Mesenchymal stem cell (in vitro differentiated cells and primary cell): ENCODE data around the gene ECHS1.
"Not testable (repeated sequence)": the region's sequence is repeated elsewhere in the genome, so short reads cannot be mapped to it uniquely, and the experiment has no call there.

ENCODE experiments used
- DNase-seq: peaks from one replicate; pipeline ENCODE4 v3.0.0-alpha.2; 2013
- H2AFZ ChIP-seq: one replicate; pipeline ENCODE4 v1.6.1; 2013; ENCODE audit warnings: low read depth, mild to moderate bottlenecking, control low read depth, inconsistent platforms, low read length, moderate library complexity
- H2AK5ac ChIP-seq: 2 replicates; pipeline ENCODE4 v1.6.1; 2013; ENCODE audit warnings: low read length, moderate library complexity, mild to moderate bottlenecking, inconsistent platforms; ENCODE audit not compliant: severe bottlenecking
- H2BK120ac ChIP-seq: one replicate; pipeline ENCODE4 v1.6.1; 2013; ENCODE audit warnings: low read depth, mild to moderate bottlenecking, inconsistent platforms, low read length, moderate library complexity
- H2BK12ac ChIP-seq, 2 experiments: one replicate each; pipeline ENCODE4 v1.6.1; 2013; ENCODE audit warnings: inconsistent platforms in 2 of 2, low read length in 2 of 2, mild to moderate bottlenecking in 2 of 2, moderate library complexity in 2 of 2, control low read depth in 1 of 2
- H2BK15ac ChIP-seq: one replicate; pipeline ENCODE4 v1.6.1; 2013; ENCODE audit warnings: mild to moderate bottlenecking, low read depth, inconsistent platforms; ENCODE audit not compliant: poor library complexity, severe bottlenecking
- H2BK5ac ChIP-seq: 2 replicates; pipeline ENCODE4 v1.6.1; 2013; ENCODE audit warnings: low read depth, mild to moderate bottlenecking, low read length, control low read depth, inconsistent platforms; ENCODE audit not compliant: poor library complexity, severe bottlenecking
- H3K14ac ChIP-seq, 2 experiments: one replicate each; pipeline ENCODE4 v1.6.1; 2013; ENCODE audit warnings: inconsistent platforms in 2 of 2, low read length in 2 of 2, control low read depth in 1 of 2, mild to moderate bottlenecking in 1 of 2, moderate library complexity in 1 of 2
- H3K18ac ChIP-seq, 2 experiments: one replicate each; pipeline ENCODE4 v1.6.1; 2013; ENCODE audit warnings: inconsistent platforms in 2 of 2, low read length in 2 of 2, control low read depth in 1 of 2, low read depth in 1 of 2, mild to moderate bottlenecking in 1 of 2
- H3K23ac ChIP-seq, 2 experiments: one replicate each; pipeline ENCODE4 v1.6.1; 2013; ENCODE audit warnings: inconsistent platforms in 2 of 2, low read length in 2 of 2, mild to moderate bottlenecking in 2 of 2, moderate library complexity in 2 of 2, control low read depth in 1 of 2
- H3K27ac ChIP-seq: 2 replicates; pipeline ENCODE4 v1.5.1; 2013; ENCODE audit warnings: mild to moderate bottlenecking, moderate library complexity, low read length, control low read depth, inconsistent platforms; ENCODE audit not compliant: poor library complexity, severe bottlenecking
- H3K27me3 ChIP-seq, 2 experiments: 2 replicates each; pipeline versions ENCODE4 v1.6.1 to v1.7.0; 2013; ENCODE audit warnings: low read length in 2 of 2, mild to moderate bottlenecking in 2 of 2, moderate library complexity in 2 of 2, control low read depth in 1 of 2, inconsistent platforms in 1 of 2; ENCODE audit not compliant: control insufficient read depth in 1 of 2, insufficient read depth in 1 of 2
- H3K36me3 ChIP-seq, 2 experiments: 2 replicates each; pipeline versions ENCODE4 v1.6.1 to v1.7.0; 2013; ENCODE audit warnings: low read length in 2 of 2, control low read depth in 1 of 2, inconsistent platforms in 1 of 2, low read depth in 1 of 2, mild to moderate bottlenecking in 1 of 2; ENCODE audit not compliant: insufficient read depth in 2 of 2, control insufficient read depth in 1 of 2
- H3K4ac ChIP-seq, 2 experiments: one replicate each; pipeline ENCODE4 v1.6.1; 2013; ENCODE audit warnings: inconsistent platforms in 2 of 2, low read length in 2 of 2, mild to moderate bottlenecking in 2 of 2, moderate library complexity in 2 of 2, control low read depth in 1 of 2, low read depth in 1 of 2
- H3K4me1 ChIP-seq: 2 replicates; pipeline ENCODE4 v1.6.1; 2013; ENCODE audit warnings: low read depth, low read length, control low read depth; ENCODE audit not compliant: control insufficient read depth, insufficient read depth
- H3K4me2 ChIP-seq: 2 replicates; pipeline ENCODE4 v1.6.1; 2013; ENCODE audit warnings: low read length, mild to moderate bottlenecking, inconsistent platforms; ENCODE audit not compliant: poor library complexity, severe bottlenecking
- H3K4me3 ChIP-seq, 2 experiments: 2 replicates each; pipeline versions ENCODE4 v1.5.1 to v1.7.0; 2013; ENCODE audit warnings: low read length in 2 of 2, mild to moderate bottlenecking in 2 of 2, control low read depth in 1 of 2, low read depth in 1 of 2; ENCODE audit not compliant: insufficient read depth in 1 of 2
- H3K79me1 ChIP-seq: replicated peaks from 2 replicates; pipeline ENCODE4 v1.6.1; 2013; ENCODE audit warnings: mild to moderate bottlenecking, control low read depth, low read length, inconsistent platforms; ENCODE audit not compliant: poor library complexity, severe bottlenecking
- H3K9ac ChIP-seq: 2 replicates; pipeline ENCODE4 v1.7.0; 2013; ENCODE audit warnings: mild to moderate bottlenecking, low read length, moderate library complexity
- H3K9me3 ChIP-seq: 2 replicates; pipeline ENCODE4 v1.7.0; 2013; ENCODE audit warnings: mild to moderate bottlenecking, low read length; ENCODE audit not compliant: control insufficient read depth
- H4K8ac ChIP-seq: one replicate; pipeline ENCODE4 v1.6.1; 2013; ENCODE audit warnings: inconsistent platforms, mild to moderate bottlenecking, low read length, moderate library complexity
- H4K91ac ChIP-seq: one replicate; pipeline ENCODE4 v1.6.1; 2013; ENCODE audit warnings: mild to moderate bottlenecking, low read length, inconsistent platforms
- WGBS: methylation state at CpG from one replicate; pipeline ENCODE4 v1.1.7; 2013; ENCODE audit warnings: mixed read lengths; 5-methylcytosine and 5-hydroxymethylcytosine counted together

The ECHS1 gene

GRCh38 chr10:133322064-133322709, 51.0 kb downstream of the ECHS1 start:
- WGBS = 89% methylated on average over 8 of the region's 14 CpGs
- H3K14ac ChIP-seq, H3K4me2 ChIP-seq, H3K79me1 ChIP-seq, H3K9me3 ChIP-seq, H3K4ac ChIP-seq, H2BK120ac ChIP-seq, DNase-seq, H3K27ac ChIP-seq, H2BK15ac ChIP-seq, H3K9ac ChIP-seq, H3K18ac ChIP-seq, H3K36me3 ChIP-seq, H3K4me3 ChIP-seq, H2BK5ac ChIP-seq, H2AK5ac ChIP-seq, H2BK12ac ChIP-seq, H4K91ac ChIP-seq, H4K8ac ChIP-seq, H3K23ac ChIP-seq, H2AFZ ChIP-seq: not testable (repeated sequence)
- H3K27me3 ChIP-seq = peaks cover 0 to 50% of the 10 kb centered on the region in 2 experiments
- H3K4me1 ChIP-seq = peaks cover 31% of the 10 kb centered on the region

DNA sequence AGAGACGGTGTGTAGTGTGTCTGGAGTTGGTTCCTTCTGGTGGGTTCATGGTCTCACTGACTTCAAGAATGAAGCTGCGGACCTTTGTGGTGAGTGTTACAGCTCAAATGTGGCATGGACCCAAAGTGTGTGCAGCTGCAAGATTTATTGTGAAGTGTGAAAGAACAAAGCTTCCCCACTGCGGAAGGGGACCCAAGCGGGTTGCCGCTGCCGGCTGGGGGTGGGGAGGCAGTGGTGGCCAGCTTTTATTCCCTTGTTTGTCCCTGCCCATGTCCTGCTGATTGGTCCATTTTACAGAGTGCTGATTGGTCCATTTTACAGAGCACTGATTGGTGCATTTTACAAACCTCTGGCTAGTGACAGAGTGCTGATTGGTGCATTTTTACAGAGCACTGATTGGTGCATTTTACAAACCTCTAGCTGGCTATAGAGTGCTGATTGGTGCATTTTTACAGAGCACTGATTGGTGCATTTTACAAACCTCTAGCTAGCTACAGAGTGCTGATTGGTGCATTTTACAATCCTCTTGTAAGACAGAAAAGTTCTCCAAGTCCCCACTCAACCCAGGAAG, 52.2 kb downstream of the ECHS1 start:
- H3K27me3 ChIP-seq = peaks cover 0 to 38% of the 10 kb centered on the region in 2 experiments
- H3K4me2 ChIP-seq, H3K79me1 ChIP-seq, H3K9me3 ChIP-seq, H4K8ac ChIP-seq, H3K14ac ChIP-seq, H3K9ac ChIP-seq, H3K27ac ChIP-seq, H2BK120ac ChIP-seq, H2BK15ac ChIP-seq, H3K4ac ChIP-seq, H2BK12ac ChIP-seq, H3K18ac ChIP-seq, H3K23ac ChIP-seq, H2AK5ac ChIP-seq, H2BK5ac ChIP-seq, H3K36me3 ChIP-seq, DNase-seq, H2AFZ ChIP-seq, H3K4me3 ChIP-seq, H4K91ac ChIP-seq: not testable (repeated sequence)
- WGBS = 93% methylated on average over 6 of the region's 6 CpGs
- H3K4me1 ChIP-seq = peaks cover 21% of the 10 kb centered on the region

GRCh38 chr10:133318494-133319127, 54.5 kb downstream of the ECHS1 start:
- peaks cover 0 to 4% of the 10 kb centered on the region in 2 experiments for H3K36me3 ChIP-seq
- peak overlapping the region; percentile 50 to 74 for H3K4me3 ChIP-seq
- H4K91ac ChIP-seq = peak overlapping the region; percentile 61
- peak; percentile 70 for DNase-seq
- H3K4me2 ChIP-seq = peak overlapping the region; percentile 88
- H3K4ac ChIP-seq = peak overlapping the region in 1 of 2 experiments; percentile 66
- H4K8ac ChIP-seq = peak overlapping the region; percentile 97
- peak overlapping the region; percentile 83 for H2AFZ ChIP-seq
- H3K27me3 ChIP-seq = peaks cover 0 to 25% of the 10 kb centered on the region in 2 experiments
- no peaks in the 10 kb centered on the region for H3K79me1 ChIP-seq
- H3K14ac ChIP-seq = peak overlapping the region in 1 of 2 experiments; percentile 31
- H2BK12ac ChIP-seq = peak overlapping the region in 1 of 2 experiments; percentile 60
- H3K27ac ChIP-seq = no peak overlapping the region
- no peak overlapping the region for H2BK120ac ChIP-seq
- H3K18ac ChIP-seq = peak overlapping the region; percentile 47 to 84
- no peak overlapping the region for H2AK5ac ChIP-seq
- H3K9me3 ChIP-seq = no peaks in the 10 kb centered on the region
- H2BK15ac ChIP-seq = no peak overlapping the region
- H2BK5ac ChIP-seq = no peak overlapping the region
- peak overlapping the region; percentile 38 for H3K9ac ChIP-seq
- WGBS = 10% methylated on average over 47 of the region's 51 CpGs
- peak overlapping the region in 1 of 2 experiments; percentile 70 for H3K23ac ChIP-seq
- H3K4me1 ChIP-seq = peaks cover 11% of the 10 kb centered on the region

GRCh38 chr10:133316732-133317131, 56.4 kb downstream of the ECHS1 start:
- Histone ChIP-seq H3K4me1 (peaks cover 11% of the 10 kb centered on the region), H3K79me1 (peaks cover 5% of the 10 kb centered on the region), H2BK12ac (no peak overlapping the region), H3K4ac (no peak overlapping the region), H2BK5ac (no peak overlapping the region), H3K27ac (no peak overlapping the region), H4K8ac (no peak overlapping the region), H3K14ac (no peak overlapping the region), H2AK5ac (no peak overlapping the region), H3K27me3 (peaks cover 0 to 20% of the 10 kb centered on the region in 2 experiments), H3K4me3 (no peak overlapping the region), H2BK120ac (no peak overlapping the region), H3K18ac (no peak overlapping the region), H2AFZ (no peak overlapping the region), H4K91ac (no peak overlapping the region), H3K4me2 (no peak overlapping the region), H2BK15ac (no peak overlapping the region), H3K36me3 (peaks cover 14 to 20% of the 10 kb centered on the region in 2 experiments), H3K9ac (no peak overlapping the region), H3K9me3 (no peaks in the 10 kb centered on the region), H3K23ac (no peak overlapping the region)
- DNase-seq = no peak
- 100% methylated on average over 1 of the region's 7 CpGs for WGBS
